Endothelial cell of umbilical vein (primary cell): ENCODE results near the gene TRMT6. TPM values are rescaled to one million over a fixed set of nuclear protein-coding genes. Genes with fewer than 3 reads are reported as not detected.

Experiments used
- BruUV-seq: library from RNA; stranded (reverse); fragments of 400-500 nt; replicated peaks from 2 replicates; lab custom pipeline; 2021; lab: Mats Ljungman, UMichigan
- CTCF ChIA-PET: fragments of 300-600, 350-600 bp; sonication (Branson Sonifier 250); formaldehyde crosslinking; loops from one replicate; lab custom pipeline; 2021; ENCODE audit warnings: antibody characterized with exemption, inconsistent platforms; lab: Charles Lee
- POLR2A ChIA-PET: fragments of 300-600, 350-600 bp; sonication (Branson Sonifier 250); formaldehyde crosslinking; loops from one replicate; lab custom pipeline; 2021; ENCODE audit warnings: antibody characterized with exemption, inconsistent platforms; lab: Charles Lee
- DNase-seq: peaks from one replicate; pipeline ENCODE4 v3.0.0-alpha.2; 2011; ENCODE audit warnings: low read depth, low spot score
- FAIRE-seq: peaks from 2 replicates; lab custom pipeline; 2011; peaks lifted over from hg19 to GRCh38; lab: Jason Lieb, UNC
- H2AFZ ChIP-seq: 2 replicates; pipeline ENCODE4 v1.6.0; 2012; ENCODE audit warnings: low read depth, low read length, control low read depth, inconsistent platforms
- H3K27ac ChIP-seq: 2 replicates; pipeline ENCODE4 v1.5.1; 2011; ENCODE audit warnings: low read depth, mild to moderate bottlenecking, control low read depth, low read length, moderate library complexity; ENCODE audit not compliant: insufficient read depth
- H3K27me3 ChIP-seq, 2 experiments: 2 replicates each; pipeline versions ENCODE4 v1.6.0 to v1.6.1; 2011; ENCODE audit warnings: low read length in 2 of 2, mixed read lengths in 1 of 2; ENCODE audit not compliant: control insufficient read depth in 2 of 2, insufficient read depth in 2 of 2
- H3K36me3 ChIP-seq, 2 experiments: 2 replicates in 1 of 2; 3 replicates in 1 of 2; pipeline ENCODE4 v1.5.1; 2011; ENCODE audit warnings: low read length in 2 of 2, mild to moderate bottlenecking in 1 of 2, moderate library complexity in 1 of 2; ENCODE audit not compliant: control insufficient read depth in 2 of 2, insufficient read depth in 2 of 2; ENCODE audit errors: extremely low read depth in 1 of 2
- H3K4me1 ChIP-seq: 3 replicates; pipeline ENCODE4 v1.5.1; 2011; ENCODE audit warnings: mild to moderate bottlenecking, low read length; ENCODE audit not compliant: control insufficient read depth, insufficient read depth; ENCODE audit errors: extremely low read depth
- H3K4me2 ChIP-seq: 2 replicates; pipeline ENCODE4 v1.6.1; 2011; ENCODE audit warnings: low read length, control low read depth, mixed read lengths; ENCODE audit not compliant: insufficient read depth
- H3K4me3 ChIP-seq, 3 experiments: fragments of 200-600 bp in 1 of 3; sonication (generic), shearing (Covaris generic) in 1 of 3; replicated peaks in 1 of 3; 2 replicates each; pipeline ENCODE4 v1.5.1; 2011 to 2016; ENCODE audit warnings: control low read depth in 3 of 3, low read length in 3 of 3, mild to moderate bottlenecking in 2 of 3, inconsistent platforms in 1 of 3, low read depth in 1 of 3, moderate library complexity in 1 of 3; ENCODE audit not compliant: insufficient read depth in 1 of 3
- H3K79me2 ChIP-seq: 2 replicates; pipeline ENCODE4 v1.6.0; 2012; ENCODE audit warnings: low read length, inconsistent platforms; ENCODE audit not compliant: control insufficient read depth, insufficient read depth
- H3K9ac ChIP-seq: replicated peaks from 2 replicates; pipeline ENCODE3; 2011; ENCODE audit warnings: low read length, control low read depth; ENCODE audit not compliant: insufficient read depth; ENCODE audit errors: extremely low read depth
- H3K9me1 ChIP-seq: replicated peaks from 3 replicates; pipeline ENCODE4 v1.6.0; 2011; ENCODE audit warnings: mild to moderate bottlenecking, low read length; ENCODE audit not compliant: control insufficient read depth, insufficient read depth; ENCODE audit errors: extremely low read depth
- H3K9me3 ChIP-seq: replicated peaks from 2 replicates; pipeline ENCODE4 v1.5.1; 2012; ENCODE audit warnings: low read length, inconsistent platforms; ENCODE audit not compliant: control insufficient read depth, insufficient read depth
- H4K20me1 ChIP-seq: replicated peaks from 2 replicates; pipeline ENCODE3; 2011; ENCODE audit warnings: mild to moderate bottlenecking, low read length; ENCODE audit not compliant: control insufficient read depth, insufficient read depth; ENCODE audit errors: extremely low read depth
- CTCF ChIP-seq, 2 donors: IDR thresholded peaks; 1 replicate in 1 of 2; 2 replicates in 1 of 2; pipeline ENCODE4 v1.5.1; 2011; ENCODE audit warnings: low read length in 2 of 2, mild to moderate bottlenecking in 2 of 2, moderate library complexity in 2 of 2, control low read depth in 1 of 2, inconsistent platforms in 1 of 2, low read depth in 1 of 2; ENCODE audit not compliant: insufficient read depth in 1 of 2; ENCODE audit errors: extremely low read depth in 1 of 2
- EZH2 ChIP-seq: IDR thresholded peaks from 2 replicates; pipeline ENCODE4 v1.6.1; 2012; ENCODE audit warnings: borderline replicate concordance, low read depth, mild to moderate bottlenecking, moderate library complexity, low read length, inconsistent platforms; ENCODE audit not compliant: severe bottlenecking
- FOS ChIP-seq: IDR thresholded peaks from 2 replicates; pipeline ENCODE4 v1.6.1; 2011; ENCODE audit warnings: mild to moderate bottlenecking, low read length, moderate library complexity, borderline replicate concordance; ENCODE audit not compliant: insufficient read depth
- GATA2 ChIP-seq: IDR thresholded peaks from 2 replicates; pipeline ENCODE4 v1.7.0; 2011; ENCODE audit warnings: low read depth, mild to moderate bottlenecking, moderate library complexity, mixed read lengths, low read length; ENCODE audit not compliant: insufficient read length, insufficient read depth
- JUN ChIP-seq: IDR thresholded peaks from 2 replicates; pipeline ENCODE4 v1.6.1; 2011; ENCODE audit warnings: borderline replicate concordance, low read depth; ENCODE audit not compliant: insufficient read length, insufficient read depth
- MAX ChIP-seq: IDR thresholded peaks from 2 replicates; pipeline ENCODE4 v1.6.1; 2011; ENCODE audit not compliant: insufficient read depth, insufficient read length
- MYC ChIP-seq: IDR thresholded peaks from one replicate; pipeline ENCODE4 v1.6.1; 2011; ENCODE audit warnings: mild to moderate bottlenecking, low read depth, low read length
- POLR2A ChIP-seq: IDR thresholded peaks from 2 replicates; pipeline ENCODE4 v1.6.1; 2012; ENCODE audit warnings: low read depth, mild to moderate bottlenecking, control low read depth, low read length
- POLR2AphosphoS5 ChIP-seq: IDR thresholded peaks from 2 replicates; pipeline ENCODE4 v1.6.1; 2012; ENCODE audit warnings: low read depth, mild to moderate bottlenecking, control low read depth, low read length, moderate library complexity; ENCODE audit not compliant: insufficient read depth
- dilution Hi-C: fragments of 300-500 bp; cut with MboI; formaldehyde crosslinking; loops from one replicate; pipeline ENCODE4 v1.15.0; 2019; ENCODE audit warnings: low sequenced_read_pairs; ENCODE audit not compliant: extremely low pct_ligation_motif_present
- intact Hi-C: fragments of 100-400 bp; cut with micrococcal nuclease; formaldehyde crosslinking; loops from one replicate; pipeline ENCODE4 v1.10.0; 2022
- polyA plus RNA-seq, 4 experiments: library from polyadenylated mRNA; depleted of rRNA in 3 of 4; stranded (reverse) in 3 of 4; unstranded in 1 of 4; fragments of >200 nt; gene quantifications; 2 replicates each; pipeline versions ENCODE4 v1.2.1 to v1.2.3, GENCODE V29; 2011 to 2012; ENCODE audit warnings: missing spikeins in 1 of 4
- total RNA-seq: library from RNA; stranded (reverse); gene quantifications from 2 replicates; pipeline ENCODE4 v1.2.3, GENCODE V29; 2021

The TRMT6 gene
- total and polyA plus RNA-seq, 2 donors (not counting 3 experiments of a cell fraction or from before 2014, with no cell fraction given), result 4.1 to 12.0 TPM

- dilution Hi-C loops, result no loop called here
- H3K27ac ChIP-seq, result no peak overlapping the region
- no peak overlapping the region for H3K4me3 ChIP-seq
- no peaks in the 10 kb centered on the region for H3K27me3 ChIP-seq
- H3K9me3 ChIP-seq, result no peaks in the 10 kb centered on the region
- H3K4me1 ChIP-seq, result no peaks in the 10 kb centered on the region
- H3K9me1 ChIP-seq, result no peaks in the 10 kb centered on the region
- peaks cover 0 to 4% of the 10 kb centered on the region in 2 experiments for H3K36me3 ChIP-seq
- no peak overlapping the region for H2AFZ ChIP-seq
- CTCF ChIA-PET, result no interaction called here
- H3K4me2 ChIP-seq, result no peak overlapping the region
- no peak for FAIRE-seq
- no peak for DNase-seq
- TF ChIP-seq JUN (no peak), FOS (no peak), POLR2A (no peak), EZH2 (no peak), MAX (no peak), POLR2AphosphoS5 (no peak), MYC (no peak), GATA2 (no peak)
- no TSS peak for BruUV-seq
- no peaks in the 10 kb centered on the region for H3K79me2 ChIP-seq
- H4K20me1 ChIP-seq, result no peaks in the 10 kb centered on the region
- POLR2A ChIA-PET, result no interaction called here
- intact Hi-C loops, result no loop called here
- no peak overlapping the region for H3K9ac ChIP-seq
These were observed 23.6 kb upstream of the TRMT6 start for GRCh38 chr20:5973971-5974370.

- Histone ChIP-seq H3K9ac (no peak overlapping the region), H3K4me2 (no peak overlapping the region), H3K79me2 (no peaks in the 10 kb centered on the region), H4K20me1 (no peaks in the 10 kb centered on the region), H2AFZ (no peak overlapping the region), H3K9me3 (no peaks in the 10 kb centered on the region), H3K36me3 (peaks cover 0 to 4% of the 10 kb centered on the region in 2 experiments), H3K9me1 (no peaks in the 10 kb centered on the region), H3K4me3 (no peak overlapping the region), H3K4me1 (no peaks in the 10 kb centered on the region), H3K27ac (no peak overlapping the region), H3K27me3 (no peaks in the 10 kb centered on the region)
- ChIA-PET CTCF (no interaction called here), POLR2A (interaction anchor here (1.1 kb wide), 1 partner anchor 9 kb away, joined by 4 read pairs; no protein-coding TSS in a partner anchor)
- intact Hi-C loops, result no loop called here
- TF ChIP-seq JUN (no peak), CTCF (IDR thresholded peaks at IDR 0.05; ENCODE audit: extremely low read depth in 1 of 2, insufficient read depth in 1 of 2, low read depth in 1 of 2, low read length in 2 of 2) (no peak), EZH2 (no peak), GATA2 (no peak), FOS (no peak)
- dilution Hi-C loops, result no loop called here
- FAIRE-seq (no peak), DNase-seq (no peak)
- BruUV-seq, result no TSS peak
These were observed 22.8 kb upstream of the TRMT6 start for GRCh38 chr20:5973172-5973571.
